ENCODE results near the gene TSSC4.

DNA sequence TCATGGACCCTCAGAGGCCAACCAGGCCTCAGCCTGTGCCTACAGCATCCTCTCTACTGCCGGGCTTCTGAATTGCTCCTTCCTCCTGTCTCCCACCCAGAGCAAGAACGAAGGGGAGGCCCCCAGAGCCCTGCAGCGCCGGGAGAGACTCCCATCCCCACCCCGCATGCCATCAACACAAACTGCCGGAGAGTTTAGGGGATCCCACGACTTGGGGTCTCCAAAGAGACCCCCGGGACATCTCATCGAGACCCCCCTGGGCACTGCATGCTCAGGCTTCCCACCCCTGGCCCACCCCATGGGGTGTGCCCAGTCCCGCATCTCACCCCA, 31.7 kb upstream of the TSSC4 start:
- TF ChIP-seq, protein P1, sequence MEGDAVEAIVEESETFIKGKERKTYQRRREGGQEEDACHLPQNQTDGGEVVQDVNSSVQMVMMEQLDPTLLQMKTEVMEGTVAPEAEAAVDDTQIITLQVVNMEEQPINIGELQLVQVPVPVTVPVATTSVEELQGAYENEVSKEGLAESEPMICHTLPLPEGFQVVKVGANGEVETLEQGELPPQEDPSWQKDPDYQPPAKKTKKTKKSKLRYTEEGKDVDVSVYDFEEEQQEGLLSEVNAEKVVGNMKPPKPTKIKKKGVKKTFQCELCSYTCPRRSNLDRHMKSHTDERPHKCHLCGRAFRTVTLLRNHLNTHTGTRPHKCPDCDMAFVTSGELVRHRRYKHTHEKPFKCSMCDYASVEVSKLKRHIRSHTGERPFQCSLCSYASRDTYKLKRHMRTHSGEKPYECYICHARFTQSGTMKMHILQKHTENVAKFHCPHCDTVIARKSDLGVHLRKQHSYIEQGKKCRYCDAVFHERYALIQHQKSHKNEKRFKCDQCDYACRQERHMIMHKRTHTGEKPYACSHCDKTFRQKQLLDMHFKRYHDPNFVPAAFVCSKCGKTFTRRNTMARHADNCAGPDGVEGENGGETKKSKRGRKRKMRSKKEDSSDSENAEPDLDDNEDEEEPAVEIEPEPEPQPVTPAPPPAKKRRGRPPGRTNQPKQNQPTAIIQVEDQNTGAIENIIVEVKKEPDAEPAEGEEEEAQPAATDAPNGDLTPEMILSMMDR (conservative IDR thresholded peaks at IDR 0.05), result no peak
- no peak for TF ChIP-seq EZH2 (IDR thresholded peaks at IDR 0.05; ENCODE audit: low read depth)

All from PC-9 (cell line).